CD4-positive, CD25-positive, alpha-beta regulatory T cell (primary cell): ENCODE data around the gene FARP2. TPM values are rescaled to one million over a fixed set of nuclear protein-coding genes. Genes with fewer than 3 reads are reported as not detected.
"Not testable (repeated sequence)": the region's sequence is repeated elsewhere in the genome, so short reads cannot be mapped to it uniquely, and the experiment has no call there.

Experiments
- ATAC-seq, 2 donors: fragments of 150-1000 bp; cut with Tn5 transposase; one replicate each; pipeline ENCODE4 v1.10.0; 2021; ENCODE audit warnings: low read depth in 2 of 2, moderate number of reproducible peaks in 2 of 2, moderate library complexity in 1 of 2
- DNase-seq, 3 donors: peaks; one replicate each; pipeline versions ENCODE4 v3.0.0 to v3.0.0-alpha.2; 2012 to 2022; ENCODE audit warnings: mixed read lengths in 1 of 3
- H3K27ac ChIP-seq: one replicate; pipeline ENCODE4 v1.7.0; 2013; ENCODE audit warnings: mild to moderate bottlenecking, low read length; ENCODE audit not compliant: insufficient read depth, poor library complexity, severe bottlenecking
- H3K27me3 ChIP-seq: one replicate; pipeline ENCODE4 v1.7.0; 2013; ENCODE audit warnings: low read length; ENCODE audit not compliant: control insufficient read depth, insufficient read depth
- H3K36me3 ChIP-seq: one replicate; pipeline ENCODE4 v1.7.0; 2013; ENCODE audit warnings: mild to moderate bottlenecking, low read length, moderate library complexity; ENCODE audit not compliant: control insufficient read depth, insufficient read depth
- H3K4me1 ChIP-seq: 2 replicates; pipeline ENCODE4 v1.7.0; 2013; ENCODE audit warnings: mild to moderate bottlenecking, low read length; ENCODE audit not compliant: insufficient read depth, control insufficient read depth, poor library complexity, severe bottlenecking
- H3K4me3 ChIP-seq: one replicate; pipeline ENCODE4 v1.7.0; 2013; ENCODE audit warnings: low read depth, mild to moderate bottlenecking, low read length, moderate library complexity
- H3K9me3 ChIP-seq, 2 experiments: 1 replicate in 1 of 2; 2 replicates in 1 of 2; pipeline ENCODE4 v1.7.0; 2013; ENCODE audit warnings: low read length in 2 of 2, mild to moderate bottlenecking in 1 of 2, moderate library complexity in 1 of 2; ENCODE audit not compliant: control insufficient read depth in 2 of 2
- H3K27ac Mint-ChIP-seq, 3 donors: one replicate each; pipeline ENCODE4 v1.8.0; 2020 to 2022; ENCODE audit warnings: mild to moderate bottlenecking in 3 of 3, mixed read lengths in 3 of 3, moderate library complexity in 2 of 3
- H3K27me3 Mint-ChIP-seq: one replicate; pipeline ENCODE4 v1.8.0; 2022; ENCODE audit warnings: mild to moderate bottlenecking, mixed read lengths
- H3K36me3 Mint-ChIP-seq: one replicate; pipeline ENCODE4 v1.8.0; 2020; ENCODE audit warnings: mixed read lengths
- H3K4me1 Mint-ChIP-seq, 4 donors: one replicate each; pipeline ENCODE4 v1.8.0; 2020 to 2022; ENCODE audit warnings: mixed read lengths in 4 of 4, mild to moderate bottlenecking in 1 of 4
- H3K4me3 Mint-ChIP-seq, 4 donors: one replicate each; pipeline ENCODE4 v1.8.0; 2020 to 2022; ENCODE audit warnings: mild to moderate bottlenecking in 4 of 4, mixed read lengths in 4 of 4, moderate library complexity in 3 of 4
- H3K9me3 Mint-ChIP-seq, 7 donors: one replicate each; pipeline ENCODE4 v1.8.0; 2020 to 2022; ENCODE audit warnings: mixed read lengths in 7 of 7, mild to moderate bottlenecking in 3 of 7, moderate library complexity in 2 of 7
- polyA plus RNA-seq, 4 donors: library from polyadenylated mRNA; unstranded; fragments of 300-500 nt; fragmentation: Illumina TruSeq; gene quantifications; one replicate each; pipeline ENCODE4 v1.2.3, GENCODE V29; 2021
- total RNA-seq: library from RNA; stranded (reverse); gene quantifications from one replicate; pipeline ENCODE4 v1.2.3, GENCODE V29; 2022

The FARP2 gene
- total and polyA plus RNA-seq, 5 donors from 2014 or later = 3.0 to 34.9 (median 7.4) TPM

DNA sequence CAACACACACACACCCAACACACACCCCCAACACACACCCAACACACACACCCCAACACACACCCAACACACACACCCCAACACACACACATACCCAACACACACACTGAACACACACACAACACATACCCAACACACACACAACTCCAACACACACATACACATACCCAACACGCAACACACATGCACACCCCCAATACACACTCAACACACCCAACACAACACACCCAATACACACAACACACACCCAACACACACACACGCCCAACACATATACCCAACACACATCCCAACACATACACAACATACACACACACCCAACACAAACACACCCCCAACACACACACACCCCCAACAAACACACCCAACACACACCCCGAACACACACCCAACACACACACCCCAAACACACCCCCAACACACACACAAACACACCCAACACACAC is 160.5 kb downstream of the FARP2 start:
- Histone ChIP-seq H3K36me3 (no peaks in the 10 kb centered on the region), H3K4me1 (no peaks in the 10 kb centered on the region), H3K27ac (no peak overlapping the region), H3K27me3 (no peaks in the 10 kb centered on the region), H3K4me3 (no peak overlapping the region), H3K9me3 (no peaks in the 10 kb centered on the region)
- Mint-ChIP-seq H3K4me1 (peaks cover 0 to 11% (median 5%) of the 10 kb centered on the region in 4 donors), H3K27ac (peak overlapping the region in 1 of 3 donors; percentile 60), H3K36me3 (peaks cover 5% of the 10 kb centered on the region), H3K27me3 (peaks cover 7% of the 10 kb centered on the region), H3K9me3 (no peaks in the 10 kb centered on the region), H3K4me3 (no peak overlapping the region)
- DNase-seq (no peak), ATAC-seq (no peak)

DNA sequence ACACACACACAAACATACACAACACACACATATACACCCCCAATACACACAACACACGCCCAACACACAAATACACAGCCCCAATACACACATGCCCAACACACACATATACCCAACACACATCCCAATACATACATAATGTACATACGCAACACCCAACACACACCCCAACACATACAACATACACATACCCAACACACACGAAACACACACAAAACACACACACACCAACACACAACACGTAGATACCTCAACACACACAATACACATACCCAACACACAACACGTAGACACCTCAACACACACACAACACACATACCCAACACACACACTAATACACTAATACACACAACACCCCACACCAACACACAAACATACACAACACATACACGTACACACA is 161.2 kb downstream of the FARP2 start:
- Histone ChIP-seq H3K27ac (no peak overlapping the region), H3K4me3 (no peak overlapping the region), H3K9me3 (no peaks in the 10 kb centered on the region), H3K4me1 (no peaks in the 10 kb centered on the region), H3K27me3 (peaks cover under 1% of the 10 kb centered on the region), H3K36me3 (no peaks in the 10 kb centered on the region)
- H3K27ac Mint-ChIP-seq = peak overlapping the region in 2 of 3 donors; percentile 35 to 86
- H3K4me1 Mint-ChIP-seq = peaks cover 0 to 11% (median 5%) of the 10 kb centered on the region in 4 donors
- H3K27me3 Mint-ChIP-seq = peaks cover 3% of the 10 kb centered on the region
- DNase-seq (no peak), ATAC-seq (no peak)
- peaks cover 5% of the 10 kb centered on the region for H3K36me3 Mint-ChIP-seq
- no peaks in the 10 kb centered on the region for H3K9me3 Mint-ChIP-seq
- no peak overlapping the region for H3K4me3 Mint-ChIP-seq

DNA sequence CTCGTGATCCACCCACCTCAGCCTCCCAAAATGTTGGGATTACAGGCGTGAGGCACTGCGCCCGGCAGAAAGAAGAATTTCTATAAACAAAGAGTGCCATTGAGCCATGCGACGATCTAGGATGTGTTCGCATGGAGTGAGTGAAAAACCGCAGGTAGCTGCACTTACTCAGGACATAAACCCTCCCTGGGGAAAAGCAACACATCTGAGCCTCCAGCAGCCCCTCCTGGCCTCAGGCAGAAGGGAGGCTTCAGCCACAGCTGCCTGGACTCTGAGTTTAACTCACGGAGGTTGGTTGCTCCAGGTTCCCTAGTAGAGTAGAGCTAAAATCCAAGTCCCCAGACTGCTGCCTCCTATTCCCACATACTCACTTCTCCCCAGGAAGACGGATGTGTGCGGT is 163.6 kb downstream of the FARP2 start:
- Mint-ChIP-seq H3K36me3 (peaks cover 5% of the 10 kb centered on the region), H3K4me1 (peaks cover 0 to 11% (median 5%) of the 10 kb centered on the region in 4 donors), H3K27me3 (no peaks in the 10 kb centered on the region), H3K9me3 (peaks cover 0 to 2% (median 0%) of the 10 kb centered on the region in 7 donors), H3K27ac (no peak overlapping the region), H3K4me3 (no peak overlapping the region)
- DNase-seq = no peak
- Histone ChIP-seq H3K4me1 (no peaks in the 10 kb centered on the region), H3K4me3 (no peak overlapping the region), H3K36me3 (no peaks in the 10 kb centered on the region), H3K27ac (no peak overlapping the region), H3K27me3 (peaks cover 2% of the 10 kb centered on the region), H3K9me3 (no peaks in the 10 kb centered on the region)
- ATAC-seq = no peak

DNA sequence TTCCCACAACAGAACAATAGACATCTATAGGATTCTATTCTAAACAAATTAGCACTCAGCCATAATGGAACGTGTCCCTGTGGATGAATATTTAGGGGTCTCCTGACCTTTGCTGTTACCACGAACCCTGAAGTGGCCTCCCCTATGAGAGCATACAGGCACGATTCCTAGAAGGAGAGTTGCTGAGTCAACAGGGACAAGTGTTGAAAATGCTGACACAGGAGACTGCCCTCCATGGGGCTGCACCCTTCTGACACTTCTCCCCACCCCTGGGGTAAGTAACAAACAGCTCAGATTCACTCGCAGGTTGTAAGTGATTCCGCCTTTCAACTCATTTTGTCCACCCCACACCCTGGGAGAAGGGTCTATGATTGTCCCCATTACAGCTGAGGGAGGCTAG is 166.4 kb downstream of the FARP2 start:
- H3K27ac Mint-ChIP-seq = no peak overlapping the region
- H3K36me3 Mint-ChIP-seq = peaks cover 2% of the 10 kb centered on the region
- peaks cover 0 to 1% (median under 1%) of the 10 kb centered on the region in 4 donors for H3K4me1 Mint-ChIP-seq
- Histone ChIP-seq H3K4me1 (no peaks in the 10 kb centered on the region), H3K4me3 (no peak overlapping the region), H3K27me3 (peaks cover 2% of the 10 kb centered on the region), H3K27ac (no peak overlapping the region), H3K9me3 (no peaks in the 10 kb centered on the region), H3K36me3 (no peaks in the 10 kb centered on the region)
- no peak overlapping the region for H3K4me3 Mint-ChIP-seq
- H3K27me3 Mint-ChIP-seq = peaks cover 6% of the 10 kb centered on the region
- peaks cover 0 to 7% (median 4%) of the 10 kb centered on the region in 7 donors for H3K9me3 Mint-ChIP-seq
- ATAC-seq (no peak), DNase-seq (no peak)

DNA sequence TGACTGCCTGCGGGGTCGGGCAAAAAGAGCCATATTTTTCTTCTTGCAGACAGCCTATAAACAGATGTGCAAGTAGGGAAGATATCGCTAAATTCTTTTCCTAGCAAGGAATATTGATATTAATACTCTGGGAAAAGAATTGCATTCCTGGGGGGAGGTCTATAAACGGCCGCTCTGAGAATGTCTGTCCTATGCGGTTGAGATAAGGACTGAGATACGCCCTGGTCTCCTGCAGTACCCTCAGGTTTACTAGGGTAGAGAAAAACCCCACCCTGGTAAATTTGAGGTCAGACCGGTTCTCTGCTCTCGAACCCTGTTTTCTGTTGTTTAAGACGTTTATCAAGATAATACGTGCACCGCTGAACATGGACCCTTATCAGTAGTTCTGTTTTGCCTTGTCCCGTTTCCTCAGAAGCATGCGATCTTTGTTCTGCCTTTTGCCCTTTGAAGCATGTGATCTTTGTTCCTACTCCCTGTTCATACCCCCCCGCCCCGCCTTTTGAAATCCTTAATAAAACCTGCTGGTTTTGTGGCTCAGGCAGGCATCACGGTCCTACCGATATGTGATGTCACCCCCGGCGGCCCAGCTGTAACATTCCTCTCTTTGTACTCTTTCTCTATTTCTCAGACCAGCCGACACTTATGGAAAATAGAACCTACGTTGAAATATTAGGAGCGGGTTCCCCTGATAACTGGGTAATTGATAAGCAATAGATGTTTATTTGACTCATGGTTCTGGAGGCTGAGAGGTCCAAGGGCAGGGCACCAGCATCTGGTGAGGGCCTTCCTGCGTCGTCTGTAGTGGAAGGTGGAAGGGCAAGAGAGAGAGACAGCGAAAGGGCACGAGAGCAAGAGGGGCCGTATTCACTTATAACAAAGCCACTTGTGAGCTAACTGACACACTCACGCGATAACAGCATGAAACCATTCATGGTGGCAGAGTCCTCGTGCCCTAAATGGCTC is 170.0 kb downstream of the FARP2 start:
- not testable (repeated sequence) for ATAC-seq, H3K9me3 ChIP-seq, H3K9me3 Mint-ChIP-seq, DNase-seq, H3K27ac ChIP-seq, H3K4me3 ChIP-seq, H3K4me1 ChIP-seq, H3K36me3 Mint-ChIP-seq, H3K27me3 ChIP-seq, H3K4me3 Mint-ChIP-seq, H3K36me3 ChIP-seq, H3K4me1 Mint-ChIP-seq
- Mint-ChIP-seq H3K27ac (peak overlapping the region in 1 of 3 donors; percentile 16), H3K27me3 (peaks cover 16% of the 10 kb centered on the region)

DNA sequence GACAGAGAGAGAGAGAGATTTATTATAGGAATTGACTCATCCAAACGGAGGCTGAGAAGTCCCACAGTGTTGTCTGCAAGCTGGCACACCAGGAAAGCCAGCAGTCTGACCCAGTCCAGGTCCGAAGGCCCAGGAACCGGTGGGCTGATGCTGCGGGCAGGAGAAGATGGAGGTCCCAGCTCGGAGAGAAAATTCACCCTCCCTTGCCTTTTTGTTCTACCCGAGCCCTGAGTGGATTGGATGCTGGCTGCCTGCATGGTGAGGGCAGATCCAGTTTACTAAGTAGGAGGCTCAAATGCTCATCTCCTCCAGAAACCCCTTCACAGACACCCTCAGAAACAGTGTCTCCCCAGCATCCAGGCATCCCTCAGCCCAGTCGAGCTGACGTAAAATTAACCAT is 174.5 kb downstream of the FARP2 start:
- Mint-ChIP-seq H3K4me3 (no peak overlapping the region), H3K36me3 (no peaks in the 10 kb centered on the region), H3K4me1 (peaks cover 0 to 5% (median 0%) of the 10 kb centered on the region in 4 donors), H3K27me3 (peaks cover 15% of the 10 kb centered on the region), H3K9me3 (peaks cover 0 to 6% (median 2%) of the 10 kb centered on the region in 7 donors), H3K27ac (no peak overlapping the region)
- H3K9me3 ChIP-seq = no peaks in the 10 kb centered on the region
- ATAC-seq = no peak
- no peak overlapping the region for H3K4me3 ChIP-seq
- H3K36me3 ChIP-seq = no peaks in the 10 kb centered on the region
- H3K27ac ChIP-seq = no peak overlapping the region
- H3K27me3 ChIP-seq = no peaks in the 10 kb centered on the region
- DNase-seq = no peak
- H3K4me1 ChIP-seq = no peaks in the 10 kb centered on the region

DNA sequence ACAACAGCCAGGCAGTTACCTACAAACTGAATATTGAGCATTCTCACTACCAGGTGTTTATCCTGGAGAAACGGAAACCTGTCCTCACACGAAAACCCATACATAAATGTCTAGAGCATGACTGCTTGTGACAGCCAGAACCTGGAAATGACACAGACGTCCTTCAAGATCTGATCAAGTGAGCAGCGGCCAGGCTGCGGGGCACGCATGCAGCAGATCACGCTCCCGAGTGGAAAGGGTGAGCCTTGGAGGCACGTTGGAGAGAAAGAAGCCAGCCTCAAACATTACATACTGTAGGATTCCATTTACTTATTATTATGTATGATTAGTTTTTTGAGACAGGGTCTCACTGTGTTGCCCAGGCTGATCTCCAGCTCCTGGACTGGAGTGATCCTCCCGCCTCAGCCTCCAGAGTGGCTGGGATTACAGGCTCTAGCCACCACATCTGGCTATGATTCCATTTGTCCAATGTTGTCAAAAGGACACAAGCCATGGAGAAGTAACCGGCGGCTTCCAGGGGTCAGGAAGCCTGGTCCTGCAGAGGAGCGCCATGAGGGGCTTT is 175.2 kb downstream of the FARP2 start:
- Mint-ChIP-seq H3K4me3 (no peak overlapping the region), H3K9me3 (peaks cover 0 to 2% (median 2%) of the 10 kb centered on the region in 7 donors), H3K27me3 (peaks cover 15% of the 10 kb centered on the region), H3K27ac (no peak overlapping the region), H3K36me3 (no peaks in the 10 kb centered on the region), H3K4me1 (peaks cover 0 to 5% (median 0%) of the 10 kb centered on the region in 4 donors)
- no peaks in the 10 kb centered on the region for H3K27me3 ChIP-seq
- no peak overlapping the region for H3K4me3 ChIP-seq
- no peaks in the 10 kb centered on the region for H3K36me3 ChIP-seq
- H3K27ac ChIP-seq = no peak overlapping the region
- no peak for ATAC-seq
- no peak for DNase-seq
- H3K4me1 ChIP-seq = no peaks in the 10 kb centered on the region
- no peaks in the 10 kb centered on the region for H3K9me3 ChIP-seq
